GM18867 (cell line): ENCODE measurements around the gene ALDH3B2.
"Not testable (repeated sequence)": the region's sequence is repeated elsewhere in the genome, so short reads cannot be mapped to it uniquely, and the experiment has no call there.

Experiments used
- ATAC-seq: cut with Tn5 transposase; IDR thresholded peaks from one replicate; pipeline ENCODE4 v1.9.1; 2021; ENCODE audit warnings: mild to moderate bottlenecking, moderate library complexity; ENCODE audit not compliant: unreplicated experiment

The ALDH3B2 gene

GRCh38 chr11:67644472-67645418 is 29.7 kb downstream of the ALDH3B2 start:
- no peak for ATAC-seq

GRCh38 chr11:67644042-67644441 is 30.4 kb downstream of the ALDH3B2 start:
- ATAC-seq: no peak

GRCh38 chr11:67642173-67643120 is 32.0 kb downstream of the ALDH3B2 start:
- ATAC-seq: no peak

GRCh38 chr11:67641338-67642172 is 32.9 kb downstream of the ALDH3B2 start:
- no peak for ATAC-seq

GRCh38 chr11:67640758-67641337 is 33.6 kb downstream of the ALDH3B2 start:
- ATAC-seq: no peak

GRCh38 chr11:67640021-67640757 is 34.2 kb downstream of the ALDH3B2 start:
- ATAC-seq: no peak

- no peak for ATAC-seq
Observed at GRCh38 chr11:67639438-67639859, 35.0 kb downstream of the ALDH3B2 start, which contains the start of gene TBX10. Gene TBX10 (minus strand): TSS chr11:67639763. CDS start chr11:67639472, 291 bp downstream.

DNA sequence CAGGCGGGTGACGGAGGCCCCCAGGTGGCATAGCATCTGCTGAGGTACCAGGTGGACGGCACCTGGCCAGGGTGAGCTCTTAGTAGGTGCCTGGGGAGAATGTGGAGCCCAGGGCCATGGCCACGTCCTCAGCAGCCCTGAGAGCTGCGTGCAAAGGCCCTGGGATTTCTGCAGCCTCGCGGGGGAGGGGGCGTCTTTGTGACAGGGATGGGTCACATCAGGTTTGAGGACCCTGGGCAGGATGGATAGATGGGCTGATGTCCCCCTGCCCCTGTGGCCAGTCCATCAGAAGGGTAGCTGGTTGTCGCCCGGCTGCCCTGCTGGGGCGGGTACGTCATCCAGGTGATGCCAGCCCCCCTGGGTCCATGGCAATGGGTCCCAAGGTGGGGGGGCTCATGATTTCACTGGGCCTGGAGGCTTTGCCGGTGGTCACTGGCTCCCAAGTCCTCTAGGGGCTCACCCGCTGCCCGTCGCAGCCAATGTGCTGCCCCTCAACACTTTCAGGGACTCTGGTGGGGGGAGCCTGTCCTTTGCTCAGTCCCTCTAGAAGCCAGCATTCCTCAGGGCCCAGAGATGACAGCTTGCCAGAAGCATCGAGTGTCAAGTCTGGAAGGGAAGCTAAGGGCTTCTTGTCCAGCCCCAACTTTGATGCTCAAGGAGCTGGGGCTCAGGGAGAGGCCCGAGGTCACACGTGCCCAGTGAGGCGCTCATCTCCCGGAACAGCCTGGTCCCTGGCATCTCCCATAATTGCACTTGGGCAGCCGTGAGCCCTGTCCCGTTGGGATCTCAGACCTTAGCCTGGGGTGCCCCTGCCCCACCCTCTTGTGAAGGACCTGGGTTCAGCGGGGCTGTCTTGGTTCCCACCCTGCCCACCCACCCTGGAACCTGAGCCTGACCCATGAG is 35.6 kb downstream of the ALDH3B2 start:
- ATAC-seq: no peak

DNA sequence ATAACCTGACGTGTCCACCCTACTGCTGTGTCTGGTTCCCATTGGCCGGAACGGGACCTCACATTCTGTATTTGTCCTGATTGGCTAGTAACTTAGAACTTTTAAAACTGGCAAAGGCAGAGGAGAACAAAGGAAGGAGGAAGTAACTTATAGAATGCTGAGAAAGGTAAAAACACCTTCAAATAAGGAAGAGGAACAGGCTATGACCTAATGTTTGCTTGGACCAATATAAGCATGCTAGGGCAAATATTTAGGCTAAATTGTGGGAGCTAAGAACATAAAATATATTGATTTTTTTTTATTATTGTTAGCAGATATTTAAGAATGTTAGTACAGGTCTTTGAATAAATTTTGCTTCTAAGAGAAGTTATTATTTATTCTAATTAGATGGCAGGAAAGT is 37.0 kb downstream of the ALDH3B2 start:
- ATAC-seq: not testable (repeated sequence)

GRCh38 chr11:67636962-67637361 is 37.5 kb downstream of the ALDH3B2 start:
- ATAC-seq: no peak

- ATAC-seq: no peak
Observed at GRCh38 chr11:67635231-67635521, 39.2 kb downstream of the ALDH3B2 start.

GRCh38 chr11:67634366-67635230 is 39.8 kb downstream of the ALDH3B2 start:
- ATAC-seq: no peak

DNA sequence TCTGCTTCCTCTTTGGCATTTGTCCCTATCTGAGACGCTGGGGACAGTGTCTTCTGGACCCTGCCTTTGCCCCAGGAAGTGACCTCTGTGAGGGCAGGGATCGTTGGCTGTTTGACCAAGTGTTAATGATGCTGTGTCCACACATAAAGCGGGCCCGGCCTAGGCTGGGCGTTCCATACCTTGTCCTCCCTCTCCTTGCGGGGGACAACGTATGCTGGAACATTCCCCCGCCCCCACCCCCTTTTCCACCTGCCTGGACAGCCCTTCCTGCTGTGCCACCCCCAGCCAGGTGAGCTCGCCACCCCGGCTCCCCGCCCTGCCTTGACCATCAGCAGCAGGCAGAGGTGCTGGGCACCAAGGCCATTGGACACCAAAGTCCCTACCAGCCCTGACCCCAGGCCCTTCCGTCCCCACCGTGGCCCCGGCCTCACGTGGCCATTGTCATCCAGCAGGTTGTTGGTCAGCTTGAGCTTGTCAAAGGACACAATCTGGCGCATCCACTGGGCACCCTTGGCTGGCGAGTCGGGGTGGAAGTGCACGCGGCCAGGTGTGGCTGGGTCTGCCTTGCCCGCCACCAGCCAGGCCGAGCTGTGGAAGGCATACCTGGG is 40.6 kb downstream of the ALDH3B2 start:
- ATAC-seq: no peak

DNA sequence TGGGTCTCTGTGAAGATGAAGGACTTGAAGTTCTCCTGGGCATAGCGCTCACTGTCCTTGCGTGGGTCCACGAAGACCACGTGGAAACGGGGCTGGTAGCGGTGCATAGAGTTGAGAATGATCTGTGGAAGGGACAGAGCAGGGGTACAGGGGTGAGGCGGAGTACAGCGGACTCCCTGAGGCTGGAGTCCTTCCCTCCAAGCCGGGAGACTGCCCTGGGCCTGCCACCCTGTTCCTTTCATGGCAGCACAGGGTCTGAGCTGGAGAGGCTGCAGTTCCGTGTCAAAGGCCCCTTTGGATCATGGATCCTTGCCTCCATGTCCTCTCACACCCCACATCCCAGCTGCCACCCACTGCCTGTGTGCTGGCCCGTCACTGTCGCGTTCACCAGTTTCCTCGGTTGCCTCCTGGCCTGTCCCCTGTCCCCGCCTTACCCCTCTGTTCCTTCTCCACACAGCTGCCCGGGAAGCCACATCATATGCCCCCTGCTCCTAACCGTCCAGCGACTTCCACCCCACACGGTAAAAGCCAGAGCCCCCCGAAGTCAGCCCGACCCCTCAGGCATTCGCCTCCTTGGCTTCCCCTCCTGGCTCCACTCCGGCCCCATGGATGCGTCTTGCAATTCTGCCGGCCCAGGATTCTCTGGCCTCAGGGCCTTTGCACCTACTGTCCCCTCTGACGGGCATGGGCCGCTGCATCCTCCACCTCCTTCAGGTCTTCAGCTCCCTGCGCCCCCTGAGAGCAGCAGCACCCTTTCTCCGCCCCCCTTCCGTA is 41.3 kb downstream of the ALDH3B2 start:
- ATAC-seq: no peak

DNA sequence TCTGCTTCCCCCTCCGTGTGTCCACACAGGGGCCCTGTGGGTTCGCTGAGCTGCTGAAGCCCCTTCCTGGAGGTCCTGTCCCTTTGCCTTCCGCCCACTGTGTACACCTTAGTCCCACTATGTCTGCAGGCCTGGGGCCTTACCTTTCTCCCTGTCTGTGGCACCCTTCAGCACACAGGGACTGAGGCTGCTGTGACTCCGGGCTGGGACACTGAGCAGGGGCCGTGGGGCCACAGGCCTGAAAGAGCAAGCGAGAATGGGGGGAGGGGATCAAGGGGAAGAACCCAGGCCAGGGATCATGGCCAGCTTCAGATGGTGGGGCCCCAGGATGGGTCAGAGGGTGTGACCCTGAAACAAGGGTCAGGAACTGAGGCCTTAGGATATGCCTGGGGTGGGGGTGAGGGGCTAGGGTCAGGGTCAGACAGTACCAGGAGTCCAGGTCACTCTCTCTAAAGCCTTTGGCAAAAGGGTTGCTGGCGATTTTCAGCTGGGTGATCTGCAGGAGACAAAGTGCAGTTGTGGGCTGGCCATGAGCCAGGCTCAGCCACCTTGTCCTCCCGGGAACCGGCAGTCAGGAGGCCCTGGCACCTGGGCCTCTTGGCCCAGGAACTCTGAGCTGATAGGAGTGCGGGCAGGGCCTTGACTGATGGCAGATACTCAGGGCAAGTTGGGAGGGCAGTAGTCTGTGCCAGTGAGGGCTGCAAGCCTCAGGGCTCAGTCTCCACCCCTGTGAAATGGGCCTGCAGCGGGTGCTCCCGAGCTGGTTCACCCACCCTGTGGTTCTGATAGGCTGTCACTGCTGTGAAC is 42.0 kb downstream of the ALDH3B2 start:
- ATAC-seq: no peak

GRCh38 chr11:67631853-67632174 is 42.6 kb downstream of the ALDH3B2 start:
- no peak for ATAC-seq
